OCI-LY7 (cell line): ENCODE measurements around the gene MTARC2. TPM values are rescaled to one million over a fixed set of nuclear protein-coding genes. Genes with fewer than 3 reads are reported as not detected.

Source experiments
- BruUV-seq: library from RNA; stranded (reverse); fragments of 400-500 nt; replicated peaks from 2 replicates; lab custom pipeline; 2021; lab: Mats Ljungman, UMichigan
- CTCF ChIA-PET: fragments of 300-600 bp; sonication (Branson Sonifier 250); formaldehyde crosslinking; loops from one replicate; lab custom pipeline; 2022; ENCODE audit warnings: antibody characterized with exemption; ENCODE audit not compliant: unreplicated experiment; lab: Charles Lee
- POLR2A ChIA-PET: fragments of 300-600 bp; sonication (Branson Sonifier 250); formaldehyde crosslinking; loops from one replicate; lab custom pipeline; 2022; ENCODE audit warnings: antibody characterized with exemption; lab: Charles Lee
- DNase-seq: peaks from one replicate; pipeline ENCODE4 v3.0.0-alpha.2; 2015; ENCODE audit warnings: low spot score
- H2AFZ ChIP-seq: fragments of 200-600 bp; sonication (generic), shearing (Covaris generic); 2 replicates; pipeline ENCODE4 v1.6.1; 2014; ENCODE audit warnings: mild to moderate bottlenecking, antibody characterized with exemption, low read length, moderate library complexity
- H3K27ac ChIP-seq: fragments of 200-600 bp; sonication (generic); 2 replicates; pipeline ENCODE4 v1.5.1; 2014; ENCODE audit warnings: mixed run types, low read depth, mild to moderate bottlenecking, moderate library complexity, low read length, inconsistent platforms; ENCODE audit not compliant: poor library complexity, severe bottlenecking
- H3K36me3 ChIP-seq: fragments of 200-600 bp; sonication (generic); 2 replicates; pipeline ENCODE4 v1.6.1; 2014; ENCODE audit warnings: mild to moderate bottlenecking, antibody characterized with exemption, low read length, moderate library complexity, mixed read lengths; ENCODE audit not compliant: insufficient read depth
- H3K4me1 ChIP-seq: fragments of 200-600 bp; sonication (generic); 2 replicates; pipeline ENCODE4 v1.5.1; 2014; ENCODE audit warnings: mild to moderate bottlenecking, low read length; ENCODE audit not compliant: insufficient read depth, poor library complexity, severe bottlenecking
- H3K4me2 ChIP-seq: fragments of 200-600 bp; sonication (generic); 2 replicates; pipeline ENCODE4 v1.6.1; 2014; ENCODE audit warnings: mild to moderate bottlenecking, low read length
- H3K4me3 ChIP-seq: fragments of 200-600 bp; sonication (generic); 2 replicates; pipeline ENCODE4 v1.5.1; 2014; ENCODE audit warnings: mild to moderate bottlenecking, low read depth, low read length; ENCODE audit not compliant: poor library complexity, severe bottlenecking
- H3K79me2 ChIP-seq: fragments of 200-600 bp; sonication (generic); 2 replicates; pipeline ENCODE4 v1.6.1; 2016; ENCODE audit warnings: low read depth, mild to moderate bottlenecking, low read length, moderate library complexity, mixed read lengths; ENCODE audit not compliant: insufficient read depth
- H3K9me2 ChIP-seq: fragments of 200-600 bp; sonication (generic); 2 replicates; pipeline ENCODE4 v1.6.1; 2016; ENCODE audit warnings: mild to moderate bottlenecking, low read length, mixed read lengths; ENCODE audit not compliant: insufficient read depth
- H3K9me3 ChIP-seq: fragments of 200-600 bp; sonication (generic); 2 replicates; pipeline ENCODE4 v1.6.1; 2014; ENCODE audit warnings: mild to moderate bottlenecking, mixed run types, low read length, mixed read lengths
- H4K20me1 ChIP-seq: fragments of 200-600 bp; sonication (generic); 2 replicates; pipeline ENCODE4 v1.6.1; 2014; ENCODE audit warnings: mild to moderate bottlenecking, antibody characterized with exemption, low read length, moderate library complexity, mixed read lengths; ENCODE audit not compliant: insufficient read depth
- CTCF ChIP-seq: fragments of 200-600 bp; sonication (generic); conservative IDR thresholded peaks from 2 replicates; pipeline ENCODE4 v1.5.1; 2014; ENCODE audit warnings: mild to moderate bottlenecking, antibody characterized with exemption, low read length, moderate library complexity, mixed read lengths
- EZH2phosphoT487 ChIP-seq: fragments of 200-600 bp; sonication (generic); IDR thresholded peaks from 2 replicates; pipeline ENCODE4 v1.6.1; 2018; ENCODE audit warnings: low read depth, borderline replicate concordance, mild to moderate bottlenecking, mixed run types, antibody characterized with exemption, low read length, moderate library complexity, mixed read lengths
- intact Hi-C: fragments of 100-400 bp; cut with micrococcal nuclease; formaldehyde crosslinking; loops from one replicate; pipeline ENCODE4 v1.10.0; 2022; ENCODE audit not compliant: unreplicated experiment
- total RNA-seq, 2 experiments: library from RNA; depleted of rRNA in 1 of 2; stranded (reverse); fragments of >200 nt in 1 of 2; shearing (Covaris generic) in 1 of 2; gene quantifications; 2 replicates each; pipeline ENCODE4 v1.2.3, GENCODE V29; 2014 to 2022

Gene MTARC2
- total RNA-seq, 2 experiments from 2014 or later = not detected

- H2AFZ ChIP-seq = no peak overlapping the region
- intact Hi-C loops = loop anchor here (5.0 to 10.0 kb wide), 2 partner anchors 94 to 941 kb away; no protein-coding TSS in a partner anchor
- H3K9me2 ChIP-seq = no peaks in the 10 kb centered on the region
- CTCF ChIA-PET = no interaction called here
- H3K4me2 ChIP-seq = no peak overlapping the region
- no peaks in the 10 kb centered on the region for H3K36me3 ChIP-seq
- POLR2A ChIA-PET = no interaction called here
- H3K79me2 ChIP-seq = no peaks in the 10 kb centered on the region
- DNase-seq = no peak
- BruUV-seq = no TSS peak
- H3K9me3 ChIP-seq = no peaks in the 10 kb centered on the region
- H3K4me1 ChIP-seq = no peaks in the 10 kb centered on the region
- H3K27ac ChIP-seq = no peak overlapping the region
- H3K4me3 ChIP-seq = no peak overlapping the region
- no peaks in the 10 kb centered on the region for H4K20me1 ChIP-seq
- TF ChIP-seq CTCF (no peak), EZH2phosphoT487 (no peak)
These were observed 28.1 kb downstream of the MTARC2 start for GRCh38 chr1:220776254-220776653.

GRCh38 chr1:220776720-220777326, 28.7 kb downstream of the MTARC2 start:
- Histone ChIP-seq H4K20me1 (no peaks in the 10 kb centered on the region), H3K36me3 (no peaks in the 10 kb centered on the region), H3K79me2 (no peaks in the 10 kb centered on the region), H3K4me2 (no peak overlapping the region), H3K4me3 (no peak overlapping the region), H3K27ac (no peak overlapping the region), H3K9me2 (no peaks in the 10 kb centered on the region), H3K4me1 (no peaks in the 10 kb centered on the region), H2AFZ (no peak overlapping the region), H3K9me3 (no peaks in the 10 kb centered on the region)
- peak; percentile 21 for DNase-seq
- intact Hi-C loops = loop anchor here (5.0 to 10.0 kb wide), 2 partner anchors 95 to 942 kb away; no protein-coding TSS in a partner anchor
- ChIA-PET CTCF (no interaction called here), POLR2A (no interaction called here)
- no TSS peak for BruUV-seq
- no peak for TF ChIP-seq EZH2phosphoT487
- peak; percentile 84 for TF ChIP-seq CTCF

GRCh38 chr1:220783453-220783852, 35.3 kb downstream of the MTARC2 start:
- Histone ChIP-seq H2AFZ (no peak overlapping the region), H3K9me2 (no peaks in the 10 kb centered on the region), H3K4me1 (no peaks in the 10 kb centered on the region), H3K36me3 (no peaks in the 10 kb centered on the region), H3K79me2 (no peaks in the 10 kb centered on the region), H3K9me3 (no peaks in the 10 kb centered on the region), H3K4me3 (no peak overlapping the region), H4K20me1 (no peaks in the 10 kb centered on the region), H3K4me2 (no peak overlapping the region), H3K27ac (no peak overlapping the region)
- ChIA-PET CTCF (no interaction called here), POLR2A (interaction anchor here (0.8 kb wide), 1 partner anchor 11 kb away, joined by 4 read pairs; no protein-coding TSS in a partner anchor)
- TF ChIP-seq EZH2phosphoT487 (no peak), CTCF (no peak)
- no peak for DNase-seq
- BruUV-seq = no TSS peak
- intact Hi-C loops = no loop called here
